AG04449 (cell line): ENCODE results near the gene YAF2.

Experiments used
- CTCF ChIA-PET: fragments of 350-600 bp; formaldehyde crosslinking; extraction: SDS; loops from one replicate; lab custom pipeline; 2021; ENCODE audit warnings: antibody characterized with exemption; lab: Yijun Ruan, JAX
- POLR2A ChIA-PET: fragments of 400-600, 350-600 bp; formaldehyde crosslinking; extraction: SDS; loops from one replicate; lab custom pipeline; 2020; ENCODE audit warnings: antibody characterized with exemption, inconsistent platforms; lab: Yijun Ruan, JAX
- DNase-seq: peaks from one replicate; pipeline ENCODE4 v3.0.0-alpha.2; 2010; ENCODE audit warnings: low read depth, low spot score
- H3K4me3 ChIP-seq: 2 replicates; pipeline ENCODE4 v1.5.1; 2011; ENCODE audit warnings: low read depth, mild to moderate bottlenecking, control low read depth, low read length
- TF ChIP-seq, protein P1 (sequence below): IDR thresholded peaks from one replicate; pipeline ENCODE4 v1.5.1; 2011; ENCODE audit warnings: mild to moderate bottlenecking, moderate library complexity, low read length, control low read depth, inconsistent platforms; ENCODE audit not compliant: insufficient read depth; ENCODE audit errors: missing control alignments

The YAF2 gene

DNA sequence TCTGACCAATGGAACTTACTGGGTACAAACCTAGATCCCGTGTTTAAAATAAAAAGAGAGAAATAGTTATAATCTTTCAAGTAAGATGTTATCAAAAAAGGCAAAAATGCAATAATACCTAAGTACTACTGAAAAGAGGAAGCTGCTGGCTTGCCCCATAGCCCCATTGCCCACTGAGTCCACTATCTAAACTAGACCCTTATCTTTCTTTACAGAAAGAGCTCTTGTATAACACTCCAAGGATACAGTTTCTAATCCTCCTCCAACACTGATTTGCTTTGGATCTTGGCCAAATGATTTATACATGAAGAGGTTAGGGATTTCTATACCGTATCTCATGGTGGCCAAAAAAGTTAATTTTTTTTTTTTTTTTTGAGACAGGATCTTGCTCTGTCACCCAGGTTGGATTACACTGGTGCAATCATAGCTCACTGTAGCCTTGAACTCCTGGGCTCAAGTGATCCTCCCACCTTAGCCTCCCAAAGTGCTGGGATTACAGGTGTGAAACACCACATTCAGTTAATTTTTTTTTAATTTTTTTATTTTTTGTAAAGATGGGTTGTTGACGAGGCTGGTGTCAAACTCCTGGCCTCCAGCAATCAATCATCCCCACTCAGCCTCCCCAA, 96.0 kb downstream of the YAF2 start:
- no peak overlapping the region for H3K4me3 ChIP-seq
- TF ChIP-seq, protein P1, sequence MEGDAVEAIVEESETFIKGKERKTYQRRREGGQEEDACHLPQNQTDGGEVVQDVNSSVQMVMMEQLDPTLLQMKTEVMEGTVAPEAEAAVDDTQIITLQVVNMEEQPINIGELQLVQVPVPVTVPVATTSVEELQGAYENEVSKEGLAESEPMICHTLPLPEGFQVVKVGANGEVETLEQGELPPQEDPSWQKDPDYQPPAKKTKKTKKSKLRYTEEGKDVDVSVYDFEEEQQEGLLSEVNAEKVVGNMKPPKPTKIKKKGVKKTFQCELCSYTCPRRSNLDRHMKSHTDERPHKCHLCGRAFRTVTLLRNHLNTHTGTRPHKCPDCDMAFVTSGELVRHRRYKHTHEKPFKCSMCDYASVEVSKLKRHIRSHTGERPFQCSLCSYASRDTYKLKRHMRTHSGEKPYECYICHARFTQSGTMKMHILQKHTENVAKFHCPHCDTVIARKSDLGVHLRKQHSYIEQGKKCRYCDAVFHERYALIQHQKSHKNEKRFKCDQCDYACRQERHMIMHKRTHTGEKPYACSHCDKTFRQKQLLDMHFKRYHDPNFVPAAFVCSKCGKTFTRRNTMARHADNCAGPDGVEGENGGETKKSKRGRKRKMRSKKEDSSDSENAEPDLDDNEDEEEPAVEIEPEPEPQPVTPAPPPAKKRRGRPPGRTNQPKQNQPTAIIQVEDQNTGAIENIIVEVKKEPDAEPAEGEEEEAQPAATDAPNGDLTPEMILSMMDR: no peak
- DNase-seq: no peak
- ChIA-PET POLR2A (interaction anchor here (0.7 kb wide), 1 partner anchor 150 kb away, joined by 4 read pairs; no protein-coding TSS in a partner anchor), CTCF (interaction anchor here (1.4 kb wide), 1 partner anchor 11 kb away, joined by 3 read pairs; no protein-coding TSS in a partner anchor)

DNA sequence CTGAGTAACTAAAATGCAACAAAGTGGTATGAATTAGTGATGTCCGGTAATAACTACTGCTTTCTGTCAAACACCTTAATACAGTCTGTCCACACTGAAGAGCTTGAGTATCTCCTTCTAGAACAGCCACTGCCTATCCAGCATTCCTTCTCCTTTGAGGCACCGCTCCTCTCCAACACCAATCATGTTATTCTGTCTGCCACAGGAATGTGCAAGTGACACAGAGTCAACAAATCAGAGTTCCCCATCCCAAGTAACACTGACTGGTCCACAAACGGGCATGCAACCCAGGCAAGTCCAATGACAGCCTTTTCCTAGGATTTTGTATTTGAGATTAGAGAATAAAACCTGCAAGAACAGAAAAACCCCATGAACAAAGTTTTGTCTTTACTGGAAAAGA, 97.1 kb downstream of the YAF2 start:
- no peak overlapping the region for H3K4me3 ChIP-seq
- TF ChIP-seq, protein P1: no peak
- ChIA-PET POLR2A (no interaction called here), CTCF (no interaction called here)
- DNase-seq: no peak

DNA sequence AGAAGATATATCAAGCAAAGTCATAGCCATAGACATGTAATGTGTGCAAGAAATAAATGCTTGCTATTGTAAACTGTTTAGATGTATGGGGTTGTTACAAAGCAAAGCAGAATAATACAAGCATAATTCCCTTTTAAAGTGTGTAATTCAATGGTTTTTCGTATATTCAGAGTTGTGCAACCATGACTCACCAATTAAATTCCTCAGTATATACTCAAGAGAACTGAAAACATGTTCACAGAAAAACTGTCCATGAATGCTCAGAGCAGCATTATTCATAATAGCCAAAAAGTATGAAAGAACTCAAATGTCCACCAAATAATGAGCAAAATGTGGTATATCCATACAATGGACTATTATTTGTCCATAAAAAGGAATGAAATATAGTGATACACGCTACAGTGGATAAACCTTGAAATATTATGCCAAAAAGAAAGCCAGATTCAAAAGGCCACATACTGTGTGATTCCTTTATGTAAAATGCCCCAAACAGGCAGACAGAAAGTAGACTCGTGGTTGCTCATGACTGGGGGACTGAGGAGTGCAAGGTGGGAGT, 102.7 kb downstream of the YAF2 start:
- TF ChIP-seq, protein P1: no peak
- ChIA-PET CTCF (interaction anchor here (1.1 to 1.6 kb wide), 3 partner anchors 16 to 196 kb away, joined by 3 to 10 read pairs (median 5); no protein-coding TSS in a partner anchor), POLR2A (no interaction called here)
- H3K4me3 ChIP-seq: no peak overlapping the region
- no peak for DNase-seq

DNA sequence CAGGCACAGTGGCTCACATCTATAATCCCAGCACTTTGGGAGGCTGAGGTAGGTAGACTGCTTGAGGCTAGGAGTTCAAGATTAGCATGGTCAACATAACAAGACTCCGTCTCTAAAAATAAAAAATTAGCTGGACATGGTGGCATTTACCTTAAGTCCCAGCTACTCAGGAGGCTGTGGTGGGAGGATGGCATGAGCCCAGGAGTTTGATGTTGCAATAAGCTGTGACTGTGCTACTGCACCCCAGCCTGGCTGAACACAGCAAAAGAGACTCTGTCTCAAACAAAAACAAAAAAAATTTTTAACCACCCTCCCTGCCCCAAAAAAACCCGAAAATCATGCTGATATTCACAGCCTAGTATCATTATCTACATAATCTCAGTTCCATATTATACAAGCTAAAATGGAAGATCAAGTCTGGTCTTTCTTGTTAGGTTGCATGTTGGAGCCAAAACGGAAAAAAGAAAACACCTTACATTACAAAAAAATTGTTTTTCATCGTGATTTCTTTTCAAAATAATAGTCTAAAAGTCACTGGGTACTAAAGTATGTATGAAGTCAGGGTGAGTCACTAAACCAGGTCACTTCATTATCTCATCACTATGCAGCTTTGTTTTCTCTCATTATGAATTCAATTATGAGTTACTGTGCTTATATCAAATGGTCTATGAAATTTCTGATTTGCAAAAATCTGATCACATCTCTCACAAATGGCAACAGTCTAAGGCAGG, 107.2 kb downstream of the YAF2 start:
- no peak for DNase-seq
- TF ChIP-seq, protein P1: no peak
- no peak overlapping the region for H3K4me3 ChIP-seq
- ChIA-PET CTCF (interaction anchor here (0.8 to 3.7 kb wide), 9 partner anchors 11 to 1209 kb away, joined by 3 to 25 read pairs (median 3); no protein-coding TSS in a partner anchor), POLR2A (no interaction called here)

DNA sequence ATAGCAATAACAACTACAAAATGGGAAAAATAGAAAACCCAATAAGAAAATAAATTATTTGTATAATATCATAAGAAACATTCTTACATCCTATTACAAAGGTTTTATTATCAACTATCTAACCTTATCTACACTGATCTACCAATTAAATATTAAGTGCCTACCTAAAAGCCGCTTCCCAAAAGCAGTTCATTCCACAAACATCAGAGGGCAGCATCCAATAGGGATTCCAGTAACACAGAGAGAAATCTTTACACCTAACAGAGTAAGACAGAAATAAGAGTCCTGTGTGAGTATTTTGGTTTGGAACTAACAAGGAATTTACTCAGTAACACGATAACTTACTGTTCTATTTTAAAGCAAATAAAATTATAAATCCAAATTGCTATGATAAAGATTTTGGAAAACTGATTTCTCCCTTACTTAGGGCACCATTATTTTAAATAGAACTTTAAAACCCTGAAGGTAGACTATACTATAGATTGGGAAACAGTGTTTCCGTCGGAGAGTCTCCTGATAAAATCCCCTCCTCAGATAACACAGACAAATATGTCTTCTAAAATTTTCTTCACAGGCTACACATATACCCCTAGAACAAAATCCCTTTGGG, 108.3 kb downstream of the YAF2 start:
- no peak overlapping the region for H3K4me3 ChIP-seq
- POLR2A ChIA-PET: no interaction called here
- TF ChIP-seq, protein P1: peak; percentile 63
- CTCF ChIA-PET: interaction anchor here (0.7 to 5.2 kb wide), 6 partner anchors 202 to 440 kb away, joined by 3 to 56 read pairs (median 8); no protein-coding TSS in a partner anchor
- DNase-seq: no peak
